Measurements from ENCODE around the gene MSH5. TPM values are rescaled to one million over a fixed set of nuclear protein-coding genes. Genes with fewer than 3 reads are reported as not detected.

The MSH5 gene
- total RNA-seq, 4 donors from 2014 or later = 12.6 to 60.1 (median 17.2) TPM

GRCh38 chr6:31811645-31812044 is 71.8 kb downstream of the MSH5 start:
- H3K4me1 ChIP-seq = peaks cover 29% of the 10 kb centered on the region
- H3K4me3 ChIP-seq = no peak overlapping the region
- DNase-seq (ENCODE audit: low spot score in 2 of 2) = no peak
- H3K36me3 ChIP-seq = no peaks in the 10 kb centered on the region
- TF ChIP-seq, protein P1, sequence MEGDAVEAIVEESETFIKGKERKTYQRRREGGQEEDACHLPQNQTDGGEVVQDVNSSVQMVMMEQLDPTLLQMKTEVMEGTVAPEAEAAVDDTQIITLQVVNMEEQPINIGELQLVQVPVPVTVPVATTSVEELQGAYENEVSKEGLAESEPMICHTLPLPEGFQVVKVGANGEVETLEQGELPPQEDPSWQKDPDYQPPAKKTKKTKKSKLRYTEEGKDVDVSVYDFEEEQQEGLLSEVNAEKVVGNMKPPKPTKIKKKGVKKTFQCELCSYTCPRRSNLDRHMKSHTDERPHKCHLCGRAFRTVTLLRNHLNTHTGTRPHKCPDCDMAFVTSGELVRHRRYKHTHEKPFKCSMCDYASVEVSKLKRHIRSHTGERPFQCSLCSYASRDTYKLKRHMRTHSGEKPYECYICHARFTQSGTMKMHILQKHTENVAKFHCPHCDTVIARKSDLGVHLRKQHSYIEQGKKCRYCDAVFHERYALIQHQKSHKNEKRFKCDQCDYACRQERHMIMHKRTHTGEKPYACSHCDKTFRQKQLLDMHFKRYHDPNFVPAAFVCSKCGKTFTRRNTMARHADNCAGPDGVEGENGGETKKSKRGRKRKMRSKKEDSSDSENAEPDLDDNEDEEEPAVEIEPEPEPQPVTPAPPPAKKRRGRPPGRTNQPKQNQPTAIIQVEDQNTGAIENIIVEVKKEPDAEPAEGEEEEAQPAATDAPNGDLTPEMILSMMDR (IDR thresholded peaks at IDR 0.05) = no peak
- TF ChIP-seq POLR2A (IDR thresholded peaks at IDR 0.05) (no peak), EP300 (IDR thresholded peaks at IDR 0.05) (no peak), POLR2AphosphoS5 (IDR thresholded peaks at IDR 0.05) (no peak)
- H3K27me3 ChIP-seq = no peaks in the 10 kb centered on the region
- H3K27ac ChIP-seq = no peak overlapping the region
- 90% methylated on average over 12 of the region's 12 CpGs for WGBS
- H3K9me3 ChIP-seq = no peaks in the 10 kb centered on the region

Other genes starting within 250 kb of the MSH5 start
- gene MICB, start 241.9 kb upstream of the MSH5 start, total RNA-seq = 1 to 10 TPM in 3 of 4 donors, under 1 TPM in 1; 0.26 to 2.4 (median 2.1) TPM
- gene MCCD1, start 211.0 kb upstream of the MSH5 start, total RNA-seq = not detected
- gene DDX39B, start 198.0 kb upstream of the MSH5 start, total RNA-seq = 100 to 1,000 TPM; 254 to 449 (median 281) TPM
- gene ATP6V1G2, start 193.4 kb upstream of the MSH5 start, total RNA-seq = 1 to 10 TPM in 2 of 4 donors, under 1 TPM in 1, not detected in 1; 0.64 to 1.6 (median 1.4) TPM
- 10 to 100 TPM; 23.6 to 29.5 (median 25.7) TPM for gene NFKBIL1, start 192.4 kb upstream of the MSH5 start, total RNA-seq
- under 1 TPM in 1 of 4 donors, not detected in 3; 0.47 TPM for gene LTA, start 167.7 kb upstream of the MSH5 start, total RNA-seq
- 1 to 10 TPM; 1.0 to 6.4 (median 3.3) TPM for gene TNF, start 164.4 kb upstream of the MSH5 start, total RNA-seq
- gene LTB, start 157.6 kb upstream of the MSH5 start, total RNA-seq = not detected
- 10 to 100 TPM in 1 of 4 donors, 1 to 10 TPM in 3; 3.7 to 72.9 (median 6.7) TPM for gene LST1, start 153.7 kb upstream of the MSH5 start, total RNA-seq
- not detected for gene NCR3, start 147.0 kb upstream of the MSH5 start, total RNA-seq
- gene AIF1, start 124.8 kb upstream of the MSH5 start, total RNA-seq = 10 to 100 TPM in 1 of 4 donors, 1 to 10 TPM in 3; 2.6 to 16.3 (median 5.8) TPM
- gene PRRC2A, start 119.3 kb upstream of the MSH5 start, total RNA-seq = 100 to 1,000 TPM; 100 to 163 (median 113) TPM
- gene BAG6, start 87.3 kb upstream of the MSH5 start, total RNA-seq = 100 to 1,000 TPM; 239 to 360 (median 309) TPM
- gene APOM, start 84.1 kb upstream of the MSH5 start, total RNA-seq = 1 to 10 TPM; 2.8 to 8.3 (median 6.1) TPM
- gene C6orf47, start 79.2 kb upstream of the MSH5 start, total RNA-seq = 10 to 100 TPM; 31.6 to 41.0 (median 38.1) TPM
- 10 to 100 TPM; 15.0 to 22.6 (median 20.1) TPM for gene GPANK1, start 75.0 kb upstream of the MSH5 start, total RNA-seq
- 100 to 1,000 TPM; 381 to 429 (median 403) TPM for gene CSNK2B, start 73.9 kb upstream of the MSH5 start, total RNA-seq
- gene LY6G5B, start 70.0 kb upstream of the MSH5 start, total RNA-seq = 10 to 100 TPM; 11.4 to 63.7 (median 13.9) TPM
- gene LY6G5C, start 58.9 kb upstream of the MSH5 start, total RNA-seq = 1 to 10 TPM in 1 of 4 donors, under 1 TPM in 1, not detected in 2; 0.73 to 5.1 TPM
- gene ABHD16A, start 36.7 kb upstream of the MSH5 start, total RNA-seq = 10 to 100 TPM; 49.4 to 68.2 (median 57.3) TPM
- gene LY6G6F, start 33.1 kb upstream of the MSH5 start, total RNA-seq = not detected
- gene LY6G6D, start 24.7 kb upstream of the MSH5 start, total RNA-seq = 10 to 100 TPM in 1 of 4 donors, 1 to 10 TPM in 1, not detected in 2; 5.5 to 30.8 TPM
- gene LY6G6C, start 18.3 kb upstream of the MSH5 start, total RNA-seq = 100 to 1,000 TPM in 3 of 4 donors, 10 to 100 TPM in 1; 80.0 to 376 (median 338) TPM
- 1 to 10 TPM; 1.6 to 4.6 (median 4.5) TPM for gene MPIG6B, start 16.6 kb upstream of the MSH5 start, total RNA-seq
- 10 to 100 TPM; 66.8 to 84.2 (median 68.3) TPM for gene DDAH2, start 10.7 kb upstream of the MSH5 start, total RNA-seq
- gene CLIC1, start 3.5 kb upstream of the MSH5 start, total RNA-seq = 100 to 1,000 TPM; 239 to 420 (median 333) TPM
- 10 to 100 TPM in 3 of 4 donors, 1 to 10 TPM in 1; 9.3 to 42.2 (median 20.3) TPM for gene SAPCD1, start 22.7 kb downstream of the MSH5 start, total RNA-seq
- gene VWA7, start 37.3 kb downstream of the MSH5 start, total RNA-seq = 1 to 10 TPM; 1.3 to 3.3 (median 2.3) TPM
- 10 to 100 TPM; 48.8 to 60.0 (median 59.1) TPM for gene VARS1, start 55.7 kb downstream of the MSH5 start, total RNA-seq
- gene LSM2, start 67.0 kb downstream of the MSH5 start, total RNA-seq = 10 to 100 TPM; 21.7 to 39.5 (median 30.2) TPM
- 1 to 10 TPM in 3 of 4 donors, under 1 TPM in 1; 0.83 to 3.1 (median 1.8) TPM for gene HSPA1L, start 75.3 kb downstream of the MSH5 start, total RNA-seq
- 100 to 1,000 TPM; 200 to 464 (median 408) TPM for gene HSPA1A, start 75.5 kb downstream of the MSH5 start, total RNA-seq
- gene HSPA1B, start 87.7 kb downstream of the MSH5 start, total RNA-seq = 100 to 1,000 TPM; 243 to 686 (median 558) TPM
- 10 to 100 TPM; 22.2 to 42.7 (median 39.8) TPM for gene NEU1, start 122.8 kb downstream of the MSH5 start, total RNA-seq
- gene SLC44A4, start 139.0 kb downstream of the MSH5 start, total RNA-seq = 1 to 10 TPM; 1.4 to 7.4 (median 4.1) TPM
- 10 to 100 TPM; 38.7 to 48.9 (median 42.9) TPM for gene EHMT2, start 157.7 kb downstream of the MSH5 start, total RNA-seq
- gene ZBTB12, start 162.1 kb downstream of the MSH5 start, total RNA-seq = 1 to 10 TPM in 3 of 4 donors, under 1 TPM in 1; 0.49 to 2.6 (median 1.5) TPM
- gene C2, start 187.7 kb downstream of the MSH5 start, total RNA-seq = 1 to 10 TPM; 2.6 to 6.4 (median 4.1) TPM
- 1 to 10 TPM; 3.7 to 6.8 (median 5.1) TPM for gene CFB, start 206.1 kb downstream of the MSH5 start, total RNA-seq
- gene NELFE, start 219.0 kb downstream of the MSH5 start, total RNA-seq = 10 to 100 TPM; 56.7 to 72.1 (median 65.8) TPM
- 10 to 100 TPM; 31.3 to 60.4 (median 49.3) TPM for gene SKIC2, start 219.2 kb downstream of the MSH5 start, total RNA-seq
- 10 to 100 TPM; 13.1 to 25.3 (median 16.4) TPM for gene DXO, start 232.1 kb downstream of the MSH5 start, total RNA-seq
- gene C4A, start 242.1 kb downstream of the MSH5 start, total RNA-seq = 10 to 100 TPM in 1 of 4 donors, 1 to 10 TPM in 3; 4.0 to 10.2 (median 5.3) TPM